GM19025 (cell line): ENCODE measurements around the gene B4GALNT4.
"Not testable (repeated sequence)": the region's sequence is repeated elsewhere in the genome, so short reads cannot be mapped to it uniquely, and the experiment has no call there.

ENCODE experiments used
- ATAC-seq: cut with Tn5 transposase; IDR thresholded peaks from one replicate; pipeline ENCODE4 v1.9.1; 2021; ENCODE audit warnings: mild to moderate bottlenecking, low read depth, moderate library complexity; ENCODE audit not compliant: unreplicated experiment

B4GALNT4 gene

DNA sequence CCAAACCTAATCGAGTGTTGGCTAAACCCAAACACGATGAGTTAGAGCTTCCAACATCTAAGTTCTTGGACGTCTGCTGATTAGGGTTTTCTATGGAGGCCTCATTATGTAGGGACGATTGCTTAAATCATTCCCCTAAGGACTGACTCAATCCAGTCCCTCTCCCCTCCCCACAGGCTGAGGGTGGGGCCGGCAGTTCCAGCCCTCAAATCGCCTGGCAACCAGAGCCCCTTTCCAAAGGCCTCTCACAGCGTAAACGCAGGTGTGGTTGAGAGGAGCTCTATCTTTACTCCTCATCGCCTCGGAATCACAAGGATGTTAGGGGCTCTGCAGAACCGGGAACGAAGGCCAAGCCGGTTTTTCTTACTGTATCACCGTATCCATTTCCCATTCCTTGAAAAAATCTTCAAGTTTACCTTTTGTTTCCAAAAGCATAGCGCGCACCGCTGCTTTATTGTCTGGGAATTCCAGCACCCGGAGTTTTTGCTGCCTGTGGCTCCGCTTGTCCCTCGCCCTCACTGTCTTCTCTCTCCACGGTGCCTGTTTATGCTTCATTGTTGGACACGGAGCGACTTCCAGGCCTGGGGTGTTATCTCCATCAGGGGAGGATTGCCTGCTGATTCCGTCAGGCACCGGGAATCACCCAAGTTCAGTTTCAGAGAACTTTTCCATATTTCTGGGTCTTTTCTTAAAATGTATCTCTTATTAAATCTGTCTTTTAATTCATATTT is 34.9 kb upstream of the B4GALNT4 start:
- ATAC-seq = no peak

DNA sequence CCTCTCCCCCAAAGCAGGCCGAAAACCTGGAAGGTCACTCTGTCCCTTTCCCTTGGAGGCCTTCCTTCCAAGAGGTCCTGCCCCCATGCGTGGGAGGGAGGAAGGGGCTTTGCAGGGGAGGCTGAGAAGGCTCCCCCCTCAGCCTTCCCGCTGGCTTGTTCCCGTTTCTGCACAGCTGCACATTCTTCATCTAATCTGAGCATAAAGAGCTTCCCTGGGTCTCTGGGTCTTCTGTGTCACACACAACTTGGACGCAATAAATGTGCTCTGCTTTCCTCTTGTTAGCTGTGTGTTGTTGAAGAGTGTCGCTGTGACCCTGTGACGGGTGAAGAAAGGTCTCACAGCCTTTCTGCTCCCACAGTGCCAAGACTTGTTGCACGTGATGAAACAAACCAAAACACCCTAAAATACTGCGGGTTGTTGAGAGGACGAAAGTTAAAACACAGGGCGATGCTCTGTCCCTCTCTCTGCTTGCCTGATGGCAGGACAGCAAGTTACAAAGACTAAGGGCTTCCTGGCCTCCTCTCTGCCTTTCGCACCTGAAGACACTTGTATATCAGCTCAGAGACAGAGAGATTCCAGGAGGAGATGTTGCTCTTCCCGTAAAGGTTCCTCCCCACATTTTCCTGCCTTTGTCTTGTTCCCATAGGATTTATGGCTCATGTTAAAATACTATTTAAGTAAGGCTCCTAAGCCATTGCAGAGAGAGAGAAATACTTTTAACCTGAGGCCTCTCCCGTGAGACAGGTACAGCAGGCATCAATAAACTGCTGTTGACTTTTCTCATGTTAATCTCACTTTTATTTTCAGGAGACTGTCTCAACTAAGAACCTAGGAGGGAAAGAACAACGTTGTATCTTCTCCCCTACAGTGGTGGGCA is 33.3 kb upstream of the B4GALNT4 start:
- no peak for ATAC-seq

DNA sequence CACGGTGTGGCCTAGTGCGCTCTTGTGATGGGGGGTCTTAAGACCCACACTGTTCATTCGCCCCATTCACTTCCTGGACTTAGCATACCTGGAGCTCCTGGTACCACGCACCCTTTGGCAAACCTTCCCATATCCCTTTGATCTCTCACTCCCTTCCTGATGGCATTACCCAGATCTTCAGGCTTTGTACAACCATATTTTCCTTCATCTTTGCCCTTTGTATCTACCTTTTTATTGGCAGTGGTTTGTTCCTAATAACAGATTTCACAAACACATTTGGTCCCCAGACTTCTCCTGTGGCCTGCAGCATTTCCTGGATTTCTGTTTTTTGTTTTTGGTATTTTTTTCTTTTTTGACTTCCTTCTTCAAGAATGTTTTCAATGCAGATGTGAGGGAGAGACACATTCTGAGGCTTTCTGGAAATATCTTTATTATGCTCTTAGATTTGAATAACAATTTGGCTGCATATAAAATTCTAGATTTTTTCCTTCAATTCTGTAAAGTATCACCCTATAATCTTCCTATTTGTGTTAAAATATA is 32.6 kb upstream of the B4GALNT4 start:
- ATAC-seq = no peak

DNA sequence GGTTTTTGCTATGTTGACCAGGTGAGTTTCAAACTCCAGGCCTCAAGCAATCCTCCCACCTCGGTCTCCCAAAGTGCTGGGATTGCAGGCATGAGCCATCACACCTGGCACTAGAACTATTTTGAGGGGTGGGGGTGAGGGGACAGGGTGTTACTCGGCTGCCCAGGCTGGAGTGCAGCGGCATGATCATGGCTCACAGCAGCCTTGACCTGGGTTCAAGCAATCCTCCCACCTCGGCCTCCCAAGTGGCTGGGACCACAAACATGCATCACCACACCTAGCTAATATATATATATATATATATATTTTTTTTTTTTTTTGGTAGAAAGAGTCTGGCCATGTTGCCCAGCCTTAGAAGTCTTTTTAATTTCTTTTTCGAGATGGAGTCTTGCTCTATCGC is 31.6 kb upstream of the B4GALNT4 start:
- no peak for ATAC-seq

DNA sequence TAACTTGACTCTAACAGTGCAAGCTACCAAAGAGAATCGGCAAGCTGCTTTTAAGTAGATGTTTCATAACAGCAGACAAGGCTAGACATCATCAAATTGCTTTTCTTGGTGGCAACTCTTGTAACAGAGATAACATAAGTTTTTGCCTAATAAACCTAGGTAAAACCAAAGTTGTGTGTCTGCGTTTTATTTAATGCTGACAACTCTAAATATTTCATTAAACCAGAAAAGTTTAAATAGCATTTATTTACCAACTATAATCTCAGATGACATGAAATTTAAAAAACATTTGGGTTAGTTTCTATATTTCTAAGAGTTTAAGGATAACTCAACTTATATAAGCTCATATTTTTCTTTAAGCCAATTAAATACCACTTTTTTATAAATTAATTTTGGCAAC is 29.3 kb upstream of the B4GALNT4 start:
- no peak for ATAC-seq

DNA sequence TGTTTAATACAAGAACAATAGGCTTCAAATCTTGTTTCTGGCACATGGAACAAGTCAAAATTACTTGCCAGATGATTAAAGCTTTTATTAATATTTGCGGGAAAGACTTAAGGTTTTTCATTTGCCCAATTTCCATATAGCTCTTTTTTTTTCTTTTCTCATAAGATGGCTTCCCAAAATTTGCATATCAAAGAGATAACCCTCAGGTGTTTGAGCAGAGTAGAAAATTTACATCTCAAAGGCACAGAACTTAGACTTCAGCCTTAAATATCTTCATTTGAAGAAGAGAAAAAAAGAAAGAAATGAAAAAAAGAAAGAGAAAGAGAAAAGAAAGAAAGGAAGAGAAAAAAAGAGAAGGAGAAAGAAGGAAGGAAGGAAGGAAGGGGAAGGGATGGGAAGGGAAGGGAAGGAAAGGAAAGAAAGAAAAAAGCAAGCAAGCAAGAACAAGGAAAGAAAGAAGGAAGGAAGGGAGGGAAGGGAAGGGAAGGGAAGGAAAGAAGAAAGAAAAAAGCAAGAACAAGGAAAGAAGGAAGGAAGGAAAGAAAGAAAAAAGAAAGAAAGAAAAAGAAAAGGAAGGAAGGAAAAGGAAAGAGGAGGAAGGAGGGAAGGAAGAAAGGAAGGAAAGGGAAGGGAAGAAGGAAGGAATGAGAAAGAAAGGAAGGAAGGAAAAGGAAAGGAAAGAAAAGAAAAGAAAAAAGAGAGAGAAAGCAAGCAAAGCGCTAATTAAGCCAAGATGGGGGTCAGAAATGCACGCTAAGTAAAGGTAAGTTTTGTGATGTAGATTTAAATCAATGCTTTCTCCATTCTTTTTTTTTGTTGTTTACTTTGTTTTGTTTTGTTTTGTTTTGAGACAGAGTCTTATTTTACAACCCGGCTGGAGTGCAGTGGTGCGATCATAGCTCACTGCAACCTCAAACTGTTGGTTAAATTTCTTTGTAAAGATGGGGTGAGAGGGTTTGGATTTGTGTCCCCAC is 28.5 kb upstream of the B4GALNT4 start:
- ATAC-seq = no peak

DNA sequence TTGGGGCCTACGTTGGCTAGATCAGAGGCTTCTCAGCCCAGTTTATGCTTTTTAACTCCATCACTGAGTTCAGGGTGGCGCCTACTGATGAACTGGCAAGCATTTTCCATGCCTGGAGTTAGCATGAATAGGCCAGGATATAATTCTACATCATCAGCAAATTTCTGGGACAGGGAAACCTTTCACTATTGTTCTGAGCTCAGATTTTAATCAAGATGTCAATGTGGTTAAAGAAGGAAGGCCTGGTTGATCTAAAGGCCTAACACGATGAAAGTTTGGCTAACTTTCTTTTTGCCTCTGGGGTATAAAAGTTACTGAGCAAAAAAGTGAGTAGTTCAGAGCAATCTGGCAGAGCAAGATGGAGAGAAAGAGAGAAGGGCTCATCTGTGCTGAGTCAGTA is 27.0 kb upstream of the B4GALNT4 start:
- ATAC-seq = no peak

DNA sequence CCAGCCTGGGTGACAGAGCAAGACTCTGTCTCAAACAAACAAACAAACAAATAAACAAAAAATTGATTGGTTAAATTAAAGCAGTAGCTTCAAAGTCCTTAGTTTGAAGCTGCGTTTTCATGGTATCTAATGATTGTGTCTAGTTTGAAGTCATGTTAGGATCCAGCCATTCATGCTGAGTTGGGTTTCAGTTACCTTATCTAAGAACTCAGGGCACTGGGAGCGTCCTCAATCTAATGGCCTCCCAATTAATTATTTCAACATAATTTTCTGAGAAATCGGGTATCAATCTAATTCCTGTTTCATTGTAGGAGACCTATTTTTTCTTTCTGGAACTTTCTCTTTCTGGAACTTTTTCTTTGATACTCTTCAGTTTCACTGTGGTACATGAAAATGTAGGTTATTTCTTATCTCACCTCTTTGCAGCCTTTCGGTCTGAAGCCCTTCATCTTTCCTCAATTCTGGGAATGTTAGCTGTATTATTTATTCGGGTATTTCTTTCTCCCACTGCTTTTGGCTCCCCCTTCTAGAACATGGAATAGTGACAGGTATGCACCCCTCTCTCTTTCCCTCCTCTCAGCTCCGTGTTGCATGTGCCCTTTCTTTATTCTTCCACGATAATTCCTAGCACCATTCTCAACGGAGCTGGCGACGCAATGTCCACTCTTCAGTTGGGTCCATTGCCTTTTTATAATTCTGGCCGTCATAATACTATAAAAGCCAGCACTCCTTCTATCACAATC is 24.3 kb upstream of the B4GALNT4 start:
- ATAC-seq = no peak

DNA sequence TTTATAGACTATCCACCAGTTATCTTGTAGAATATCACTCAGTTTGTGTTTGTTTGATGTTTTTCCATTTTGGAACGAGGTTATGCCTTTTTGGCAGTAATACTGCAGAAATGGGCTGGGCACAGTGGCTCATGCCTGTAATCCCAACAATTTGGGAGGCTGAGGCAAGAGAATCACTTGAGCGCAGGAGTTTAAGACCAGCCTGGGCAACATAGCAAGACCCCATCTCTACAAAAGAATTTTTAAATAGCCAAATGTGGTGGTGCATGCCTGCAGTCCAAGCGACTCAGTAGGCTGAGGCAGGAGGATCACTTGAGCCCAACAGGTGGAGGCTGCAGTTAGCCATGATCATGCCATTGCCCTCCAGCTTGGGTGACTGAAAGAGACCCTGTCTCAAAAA is 22.8 kb upstream of the B4GALNT4 start:
- ATAC-seq = no peak

DNA sequence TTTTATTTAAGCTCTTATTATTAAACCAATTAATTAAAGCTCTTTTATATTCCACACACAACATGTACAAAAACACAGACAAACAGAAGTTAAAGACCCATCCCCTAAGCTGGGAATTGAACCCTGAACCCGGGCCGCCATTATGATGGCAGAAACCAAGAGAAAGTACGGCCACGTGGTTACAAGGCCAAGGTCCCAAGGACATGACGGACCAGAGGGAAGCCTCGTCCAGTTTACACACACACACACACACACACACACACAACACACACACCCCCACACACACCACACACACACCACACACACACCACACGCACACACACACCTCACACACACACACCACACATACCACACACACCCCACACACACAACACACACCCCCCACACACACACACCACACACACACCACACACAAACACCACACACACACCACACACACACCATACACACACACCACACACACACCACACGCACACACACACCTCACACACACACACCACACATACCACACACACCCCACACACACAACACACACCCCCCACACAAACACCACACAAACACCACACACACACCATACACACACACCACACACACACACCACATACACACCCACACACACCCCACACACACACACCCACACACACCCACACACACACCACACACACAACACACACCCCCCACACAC is 19.9 kb upstream of the B4GALNT4 start:
- ATAC-seq = not testable (repeated sequence)

DNA sequence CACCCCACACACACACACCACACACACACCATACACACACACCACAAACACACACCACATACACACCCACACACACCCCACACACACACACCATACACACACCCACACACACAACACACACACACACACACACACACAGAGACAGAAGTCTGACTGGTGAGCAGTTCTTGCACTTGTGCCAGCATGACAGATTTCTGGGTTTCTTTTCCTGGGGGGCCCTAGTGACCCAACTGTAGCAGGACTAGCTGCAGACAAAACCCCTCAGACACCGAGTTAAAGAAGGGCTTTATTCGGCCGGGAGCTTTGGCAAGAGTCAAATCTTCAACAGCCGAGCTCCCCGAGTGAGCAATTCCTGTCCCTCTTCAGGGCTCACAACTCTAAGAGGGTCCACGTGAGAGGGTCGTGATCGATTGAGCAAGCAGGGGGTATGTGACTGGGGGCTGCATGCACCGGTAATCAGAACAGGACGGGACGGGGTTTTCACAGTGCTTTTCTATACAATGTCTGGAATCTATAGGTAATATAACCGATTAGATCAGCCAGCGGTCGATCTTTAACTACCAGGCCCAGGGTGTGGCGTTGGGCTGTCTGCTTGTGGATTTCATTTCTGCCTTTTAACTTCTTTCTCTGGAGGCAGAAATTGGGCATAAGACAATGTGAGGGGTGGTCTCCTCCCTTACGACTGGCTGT is 19.1 kb upstream of the B4GALNT4 start:
- ATAC-seq = peak; percentile 9

DNA sequence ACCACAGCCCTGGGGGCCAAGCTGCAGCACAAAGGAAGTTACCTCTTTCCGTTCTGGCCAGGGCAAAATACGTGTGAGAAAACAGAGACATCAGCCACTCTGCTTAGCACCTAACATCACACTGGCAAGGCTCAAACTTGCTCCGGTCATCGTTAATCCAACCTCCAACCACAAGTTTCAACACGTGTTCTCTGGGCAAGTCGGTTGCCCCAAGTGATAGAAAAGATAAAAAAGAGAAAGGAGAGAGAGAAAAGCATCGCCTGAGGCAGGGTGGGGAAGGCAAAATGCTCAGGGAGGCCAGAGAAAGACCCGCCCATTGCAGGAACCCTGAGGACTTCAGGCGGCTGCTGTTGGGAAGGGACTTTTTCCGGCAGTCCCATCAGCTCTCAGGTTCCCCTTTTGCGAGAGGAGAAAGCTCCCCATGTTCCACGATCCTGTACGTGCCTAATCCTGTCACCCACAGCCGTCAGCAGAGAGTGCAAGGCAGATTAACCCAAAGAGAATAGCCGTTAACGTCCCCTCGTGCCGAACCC is 18.5 kb upstream of the B4GALNT4 start:
- peak; percentile 49 for ATAC-seq

DNA sequence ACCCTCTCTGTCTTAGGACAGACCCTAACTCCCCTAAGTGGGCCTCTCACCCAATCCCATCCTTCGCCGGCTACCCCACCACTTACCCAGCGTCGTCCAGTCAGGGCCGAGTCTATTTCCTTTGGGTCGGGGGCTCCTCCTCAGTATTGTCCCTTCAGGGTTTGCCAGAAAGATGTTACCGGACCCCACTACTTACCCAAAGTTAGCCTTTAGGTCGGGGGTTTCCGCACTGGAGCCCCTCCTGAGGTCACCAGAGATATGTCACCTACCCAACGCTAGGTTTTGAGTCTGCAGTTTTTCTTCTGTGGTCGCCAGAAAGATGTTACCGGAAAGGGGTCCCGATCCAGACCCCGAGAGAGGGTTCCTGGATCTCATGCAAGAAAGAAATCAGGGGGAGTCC is 17.9 kb upstream of the B4GALNT4 start:
- no peak for ATAC-seq

DNA sequence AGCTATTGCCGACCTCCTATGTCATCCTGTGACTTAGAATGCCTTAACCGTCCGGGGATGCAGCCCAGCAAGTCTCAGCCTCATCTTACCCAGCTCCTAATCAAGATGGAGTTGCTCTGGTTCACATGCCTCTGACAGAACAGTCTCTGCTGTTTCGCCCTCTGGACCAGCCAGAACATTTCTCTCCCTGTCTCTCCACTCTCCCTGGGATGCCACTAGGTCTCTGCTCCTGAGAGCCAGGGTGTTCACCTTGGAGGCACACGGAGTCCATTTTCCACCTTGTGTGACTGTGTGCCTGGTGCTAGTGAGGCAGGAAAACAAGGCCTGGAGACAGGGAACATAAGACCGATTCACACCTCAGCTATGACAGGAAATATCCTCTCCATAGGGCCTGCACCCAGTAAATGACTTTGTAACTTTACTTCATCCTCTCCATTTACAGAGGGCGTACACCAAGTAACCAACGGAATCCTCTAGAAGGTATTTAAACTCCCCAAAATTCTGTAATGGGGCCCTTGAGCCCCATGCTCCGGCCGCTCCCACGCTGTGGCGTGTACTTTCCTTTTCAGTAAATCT is 16.8 kb upstream of the B4GALNT4 start:
- no peak for ATAC-seq

DNA sequence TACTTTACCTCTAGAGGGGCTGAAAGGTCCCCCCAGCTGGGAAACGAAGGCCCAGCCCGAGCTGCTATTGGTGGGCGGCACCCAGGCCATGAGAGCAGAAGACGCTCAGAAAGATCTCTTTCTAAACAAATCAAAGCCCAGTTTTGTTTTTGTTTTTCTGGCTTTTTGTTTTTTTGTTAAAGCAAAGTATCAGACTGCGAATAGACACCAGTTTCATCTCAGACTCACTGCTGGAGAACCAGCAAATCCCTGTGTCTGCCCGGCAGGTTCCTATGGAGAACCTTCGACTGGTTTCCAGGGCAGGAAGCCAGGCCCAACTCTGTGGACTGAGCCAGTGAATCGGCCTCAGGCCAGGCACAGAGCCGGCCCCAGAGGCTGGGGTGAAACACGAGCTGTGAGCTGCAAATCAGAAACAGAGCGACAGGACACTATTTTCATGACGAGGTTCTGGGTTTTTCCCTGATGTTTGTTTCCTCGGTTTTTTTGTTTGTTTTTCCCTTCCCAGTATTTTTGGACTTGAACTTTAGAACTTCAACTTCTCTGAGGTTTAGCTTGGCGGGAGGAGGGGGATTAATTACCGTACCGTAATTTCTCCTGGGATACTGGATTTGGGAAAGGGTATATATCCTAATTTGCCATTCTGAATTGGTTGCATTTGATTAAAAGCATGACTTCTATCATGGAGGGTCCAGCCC is 16.0 kb upstream of the B4GALNT4 start:
- ATAC-seq = no peak

DNA sequence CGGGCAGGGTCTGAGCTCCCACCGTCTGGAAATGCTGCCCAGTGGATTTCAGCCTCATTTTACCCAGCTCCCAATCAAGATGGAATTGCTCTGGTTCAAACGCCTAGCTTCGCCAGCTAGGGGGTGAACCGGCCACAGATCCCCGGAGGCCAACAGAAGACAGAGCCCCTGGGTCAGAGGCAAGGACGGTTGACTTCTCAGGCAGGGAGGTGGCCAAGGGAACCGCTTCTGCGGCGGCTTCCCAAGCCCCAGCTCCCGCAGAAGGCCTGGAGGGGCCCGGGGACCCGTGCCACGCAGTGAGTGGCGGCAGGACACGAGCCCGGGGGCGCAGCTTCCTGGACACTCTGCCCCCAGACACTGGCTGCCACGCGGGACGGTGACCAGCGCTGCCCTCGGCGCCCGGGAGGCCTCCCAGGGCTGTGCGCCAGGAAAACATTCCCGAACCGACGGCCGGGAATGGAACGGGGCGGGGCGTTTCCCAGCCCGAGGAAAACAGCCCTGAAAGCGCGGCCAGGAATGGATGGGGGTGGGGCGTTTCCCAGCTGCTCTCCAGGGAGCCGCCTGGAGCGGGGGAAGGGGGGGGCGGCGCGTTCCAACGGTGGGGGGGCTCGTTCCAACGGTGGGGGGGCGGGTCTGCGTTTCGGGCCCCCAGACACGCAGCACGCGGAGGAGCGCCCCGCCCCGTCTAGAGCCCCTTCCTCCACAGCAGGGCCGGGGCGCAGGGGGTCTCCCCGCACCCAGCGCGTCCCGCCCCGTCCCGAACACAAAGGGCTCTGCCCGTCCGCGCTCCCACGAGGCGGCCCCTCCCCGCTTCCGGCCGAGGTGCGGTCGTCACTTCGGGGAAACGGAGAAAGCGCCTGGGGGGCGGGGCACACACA is 13.5 kb upstream of the B4GALNT4 start:
- no peak for ATAC-seq
